Activated CD8-positive, alpha-beta memory T cell treated with anti-CD3 and anti-CD28 coated beads, Interleukin-2, amount 50 U/mL, for 4 hours (primary cell): Measurements from ENCODE around the gene POTEB.
A peak's percentile ranks its signal among the peaks of the same experiment; 100 is the strongest.
"Not testable (repeated sequence)": the region's sequence is repeated elsewhere in the genome, so short reads cannot be mapped to it uniquely, and the experiment has no call there.

ENCODE experiments used
- DNase-seq: peaks from one replicate; pipeline ENCODE4 v3.0.0-alpha.2; 2020

POTEB gene

DNA sequence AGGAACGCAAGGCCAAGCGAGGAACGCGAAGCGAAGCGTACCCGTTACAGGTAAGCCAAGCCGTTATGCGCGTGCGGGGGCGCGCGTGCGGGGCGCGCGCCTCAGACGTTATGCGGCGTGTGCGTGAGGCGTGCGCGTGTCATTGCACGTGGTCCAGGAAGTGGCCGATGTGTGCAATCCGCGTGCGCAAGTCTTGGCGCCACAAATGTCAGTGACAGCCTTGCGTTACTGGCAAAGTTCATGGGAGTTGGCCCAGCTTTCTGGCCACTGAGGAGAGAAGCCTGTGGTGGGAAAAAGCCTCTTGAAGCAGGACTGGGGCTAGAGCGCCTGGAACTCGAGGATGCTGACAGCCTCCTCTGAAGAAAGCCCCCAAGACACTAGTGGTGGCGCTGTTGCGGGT is at the start of gene POTEB:
POTEB (minus strand) TSS at position 101 of the 400 bp plus-strand sequence. CDS start 489 bp downstream, outside the sequence.
- DNase-seq, result not testable (repeated sequence)

DNA sequence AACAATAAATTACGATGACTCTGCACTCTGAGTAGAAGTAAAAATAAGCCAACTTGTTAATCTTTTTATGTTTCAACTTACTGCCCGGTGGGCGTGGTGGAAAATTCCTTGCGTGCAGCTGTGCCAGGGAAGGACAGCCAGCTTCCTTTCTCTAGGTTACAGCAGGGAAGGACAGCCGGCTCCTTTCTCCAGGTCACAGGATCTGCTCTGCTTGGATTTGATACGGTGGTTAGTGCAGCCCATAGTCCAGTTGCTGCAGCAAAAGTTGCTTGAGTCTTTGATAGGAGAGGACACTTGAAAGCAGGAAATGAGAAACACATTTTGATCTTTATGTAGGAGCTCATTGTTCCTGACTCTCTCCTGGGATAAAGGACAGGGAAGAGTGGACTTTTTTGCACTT is 13.4 kb upstream of the POTEB start:
- DNase-seq, result not testable (repeated sequence)

DNA sequence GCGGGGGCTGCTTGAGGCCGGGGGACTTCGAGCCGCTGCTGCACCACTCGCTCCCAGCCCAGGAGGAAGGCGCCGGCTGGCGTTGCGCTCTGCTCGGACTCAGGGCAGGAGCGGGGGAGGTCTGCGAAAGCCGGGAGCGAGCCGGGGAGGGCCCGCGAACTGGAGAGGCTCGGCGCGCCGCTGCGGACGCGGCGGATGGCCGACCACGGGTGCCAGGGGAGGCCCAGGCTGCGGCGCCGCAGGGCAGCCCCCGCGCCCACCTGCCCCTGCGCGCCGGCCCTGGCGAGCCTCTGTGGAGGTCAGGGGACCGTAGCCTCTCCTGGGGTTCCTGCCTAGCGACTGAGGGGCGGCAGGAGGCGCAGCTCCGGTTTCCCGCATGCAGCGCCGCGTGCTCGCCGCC is 12.0 kb upstream of the POTEB start:
- peak; percentile 0 for DNase-seq

DNA sequence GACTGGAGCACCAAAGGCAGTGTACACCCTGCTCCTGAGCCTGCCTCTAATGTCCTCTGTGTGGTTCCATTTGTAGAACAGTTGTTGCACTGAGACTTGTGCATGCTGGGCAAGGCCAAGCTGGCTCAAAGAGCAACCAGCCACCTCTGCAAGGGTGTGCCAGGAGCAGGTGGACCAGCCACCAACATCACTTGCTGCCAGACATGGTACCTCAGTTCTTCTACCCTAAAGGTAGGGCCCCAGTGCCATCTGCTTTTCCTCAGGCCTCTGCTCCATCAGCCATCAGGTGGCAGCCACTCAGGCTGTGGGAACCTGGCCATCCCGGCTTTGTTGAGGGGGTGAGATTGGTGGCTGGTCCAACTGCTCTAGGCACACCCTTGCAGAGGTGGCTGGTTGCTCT is 38.7 kb downstream of the POTEB start:
- not testable (repeated sequence) for DNase-seq
